Stimulated activated CD8-positive, alpha-beta memory T cell treated with anti-CD3 and anti-CD28 coated beads, Interleukin-15, amount 100 ng/mL, for 1 hour (primary cell): Measurements from ENCODE around the gene NACA.
"Not testable (repeated sequence)": the region's sequence is repeated elsewhere in the genome, so short reads cannot be mapped to it uniquely, and the experiment has no call there.

Experiments used
- DNase-seq: peaks from one replicate; pipeline ENCODE4 v3.0.0-alpha.2; 2020; ENCODE audit warnings: low read depth

Gene NACA

GRCh38 chr12:56723889-56724700, 1.0 kb downstream of the NACA start:
- no peak for DNase-seq

GRCh38 chr12:56723352-56723751, 1.7 kb downstream of the NACA start:
- DNase-seq: no peak

- DNase-seq: no peak
These were observed 2.3 kb downstream of the NACA start for GRCh38 chr12:56722832-56723231.

GRCh38 chr12:56721721-56722120, 3.4 kb downstream of the NACA start:
- no peak for DNase-seq

GRCh38 chr12:56721216-56721615, 3.9 kb downstream of the NACA start:
- DNase-seq: no peak

- DNase-seq: no peak
These were observed 4.4 kb downstream of the NACA start for GRCh38 chr12:56720731-56721151.

GRCh38 chr12:56719056-56719455, 6.0 kb downstream of the NACA start:
- no peak for DNase-seq

GRCh38 chr12:56718636-56719035, 6.5 kb downstream of the NACA start:
- DNase-seq: no peak

GRCh38 chr12:56718149-56718548, 7.0 kb downstream of the NACA start:
- DNase-seq: no peak

GRCh38 chr12:56716933-56717880, 7.9 kb downstream of the NACA start:
- no peak for DNase-seq

GRCh38 chr12:56716458-56716857, 8.6 kb downstream of the NACA start:
- DNase-seq: no peak

- no peak for DNase-seq
These were observed 9.3 kb downstream of the NACA start for GRCh38 chr12:56715798-56716197.

- no peak for DNase-seq
These were observed 10.6 kb downstream of the NACA start for GRCh38 chr12:56714431-56714929.

- no peak for DNase-seq
These were observed 11.8 kb downstream of the NACA start for GRCh38 chr12:56713345-56713744.

GRCh38 chr12:56709759-56710376, 15.2 kb downstream of the NACA start:
- DNase-seq: no peak

GRCh38 chr12:56704522-56704921, 20.6 kb downstream of the NACA start:
- not testable (repeated sequence) for DNase-seq

- no peak for DNase-seq
These were observed 26.0 kb downstream of the NACA start for GRCh38 chr12:56699020-56699661.

- DNase-seq: no peak
These were observed 29.6 kb downstream of the NACA start for GRCh38 chr12:56695327-56696101.

GRCh38 chr12:56694161-56694560, 30.9 kb downstream of the NACA start:
- no peak for DNase-seq

GRCh38 chr12:56688846-56689109, 36.3 kb downstream of the NACA start:
- DNase-seq: no peak

GRCh38 chr12:56688129-56688845, 36.8 kb downstream of the NACA start, which contains the start of gene PTGES3:
PTGES3 (minus strand) TSS chr12:56688284; CDS start chr12:56687999, 285 bp downstream.
- peak; percentile 96 for DNase-seq
